Stimulated activated CD8-positive, alpha-beta memory T cell treated with anti-CD3 and anti-CD28 coated beads, Interleukin-2, amount 100 ng/mL, for 48 hours (primary cell): Measurements from ENCODE around the gene KIAA1217.

Source experiments
- DNase-seq, 2 donors: peaks; one replicate each; pipeline ENCODE4 v3.0.0-alpha.2; 2020; ENCODE audit warnings: low read depth in 2 of 2

The KIAA1217 gene

GRCh38 chr10:24502006-24502405 is 293.1 kb downstream of the KIAA1217 start:
- DNase-seq, result no peak

GRCh38 chr10:24502801-24503460 is 294.0 kb downstream of the KIAA1217 start:
- no peak for DNase-seq

- DNase-seq, result peak; percentile 11 to 28
Measured at GRCh38 chr10:24503461-24504320, 294.8 kb downstream of the KIAA1217 start.

- no peak for DNase-seq
Measured at GRCh38 chr10:24505759-24506158, 296.8 kb downstream of the KIAA1217 start.

- no peak for DNase-seq
Measured at GRCh38 chr10:24513155-24513554, 304.2 kb downstream of the KIAA1217 start.

- no peak for DNase-seq
Measured at GRCh38 chr10:24515481-24515880, 306.5 kb downstream of the KIAA1217 start.

- no peak for DNase-seq
Measured at GRCh38 chr10:24518411-24518810, 309.5 kb downstream of the KIAA1217 start.

- DNase-seq, result peak in 1 of 2 donors; percentile 14
Measured at GRCh38 chr10:24518981-24519597, 310.2 kb downstream of the KIAA1217 start.

GRCh38 chr10:24519950-24520349 is 311.0 kb downstream of the KIAA1217 start:
- DNase-seq, result peak in 1 of 2 donors; percentile 2

- DNase-seq, result no peak
Measured at GRCh38 chr10:24524314-24524713, 315.4 kb downstream of the KIAA1217 start.

- DNase-seq, result no peak
Measured at GRCh38 chr10:24526085-24526649, 317.2 kb downstream of the KIAA1217 start.

GRCh38 chr10:24528946-24529345 is 320.0 kb downstream of the KIAA1217 start:
- no peak for DNase-seq

- DNase-seq, result no peak
Measured at GRCh38 chr10:24531439-24531838, 322.5 kb downstream of the KIAA1217 start.

GRCh38 chr10:24533981-24534380 is 325.0 kb downstream of the KIAA1217 start:
- no peak for DNase-seq

GRCh38 chr10:24536636-24537035 is 327.7 kb downstream of the KIAA1217 start:
- no peak for DNase-seq

- DNase-seq, result no peak
Measured at GRCh38 chr10:24541239-24541753, 332.4 kb downstream of the KIAA1217 start.

GRCh38 chr10:24542314-24543270 is 333.7 kb downstream of the KIAA1217 start:
- no peak for DNase-seq

GRCh38 chr10:24544776-24545175 is 335.8 kb downstream of the KIAA1217 start:
- no peak for DNase-seq

GRCh38 chr10:24545585-24545984 is 336.6 kb downstream of the KIAA1217 start:
- no peak for DNase-seq

- no peak for DNase-seq
Measured at GRCh38 chr10:24550680-24551079, 341.7 kb downstream of the KIAA1217 start.

- no peak for DNase-seq
Measured at GRCh38 chr10:24551161-24551560, 342.2 kb downstream of the KIAA1217 start.
